HG03196 (cell line): Measurements from ENCODE around the gene EVL.
"Not testable (repeated sequence)": the region's sequence is repeated elsewhere in the genome, so short reads cannot be mapped to it uniquely, and the experiment has no call there.

ENCODE experiments used
- ATAC-seq: cut with Tn5 transposase; IDR thresholded peaks from one replicate; pipeline ENCODE4 v1.9.1; 2021; ENCODE audit not compliant: unreplicated experiment

The EVL gene

GRCh38 chr14:100144996-100145646 lies 79.9 kb downstream of the EVL start:
- no peak for ATAC-seq

- no peak for ATAC-seq
Measured at GRCh38 chr14:100145682-100146464, 80.7 kb downstream of the EVL start.

- ATAC-seq: no peak
Measured at GRCh38 chr14:100146531-100147091, 81.4 kb downstream of the EVL start.

GRCh38 chr14:100147181-100147631 lies 82.0 kb downstream of the EVL start:
- ATAC-seq: no peak

- ATAC-seq: no peak
Measured at GRCh38 chr14:100147691-100148464, 82.7 kb downstream of the EVL start.

- no peak for ATAC-seq
Measured at GRCh38 chr14:100148837-100149731, 83.9 kb downstream of the EVL start.

GRCh38 chr14:100149851-100150611 lies 84.8 kb downstream of the EVL start:
- no peak for ATAC-seq

GRCh38 chr14:100150932-100151587 lies 85.8 kb downstream of the EVL start:
- no peak for ATAC-seq

GRCh38 chr14:100152091-100152490 lies 86.9 kb downstream of the EVL start:
- ATAC-seq: no peak

GRCh38 chr14:100153560-100153959 lies 88.3 kb downstream of the EVL start:
- no peak for ATAC-seq

- ATAC-seq: no peak
Measured at GRCh38 chr14:100155049-100155621, 89.9 kb downstream of the EVL start.

- ATAC-seq: no peak
Measured at GRCh38 chr14:100155756-100156616, 90.8 kb downstream of the EVL start.

GRCh38 chr14:100156776-100157175 lies 91.6 kb downstream of the EVL start:
- no peak for ATAC-seq

- not testable (repeated sequence) for ATAC-seq
Measured at GRCh38 chr14:100157548-100158232, 92.5 kb downstream of the EVL start.

- no peak for ATAC-seq
Measured at GRCh38 chr14:100158566-100159093, 93.4 kb downstream of the EVL start.

GRCh38 chr14:100159094-100159864 lies 94.1 kb downstream of the EVL start, which contains the start of gene DEGS2:
Gene DEGS2 (minus strand): TSS chr14:100159645. CDS start chr14:100159587, 58 bp downstream.
- no peak for ATAC-seq
